NCI-H2081 treated with DMSO at 0.1 percent for 48 hours (cell line): ENCODE measurements around the gene TPSG1.
"Not testable (repeated sequence)": the region's sequence is repeated elsewhere in the genome, so short reads cannot be mapped to it uniquely, and the experiment has no call there.

Experiments
- DNase-seq: peaks from one replicate; lab custom pipeline; 2025; lab: John Stamatoyannopoulos, UW

The TPSG1 gene

GRCh38 chr16:1194665-1195392 lies 30.2 kb downstream of the TPSG1 start:
- no peak for DNase-seq

DNA sequence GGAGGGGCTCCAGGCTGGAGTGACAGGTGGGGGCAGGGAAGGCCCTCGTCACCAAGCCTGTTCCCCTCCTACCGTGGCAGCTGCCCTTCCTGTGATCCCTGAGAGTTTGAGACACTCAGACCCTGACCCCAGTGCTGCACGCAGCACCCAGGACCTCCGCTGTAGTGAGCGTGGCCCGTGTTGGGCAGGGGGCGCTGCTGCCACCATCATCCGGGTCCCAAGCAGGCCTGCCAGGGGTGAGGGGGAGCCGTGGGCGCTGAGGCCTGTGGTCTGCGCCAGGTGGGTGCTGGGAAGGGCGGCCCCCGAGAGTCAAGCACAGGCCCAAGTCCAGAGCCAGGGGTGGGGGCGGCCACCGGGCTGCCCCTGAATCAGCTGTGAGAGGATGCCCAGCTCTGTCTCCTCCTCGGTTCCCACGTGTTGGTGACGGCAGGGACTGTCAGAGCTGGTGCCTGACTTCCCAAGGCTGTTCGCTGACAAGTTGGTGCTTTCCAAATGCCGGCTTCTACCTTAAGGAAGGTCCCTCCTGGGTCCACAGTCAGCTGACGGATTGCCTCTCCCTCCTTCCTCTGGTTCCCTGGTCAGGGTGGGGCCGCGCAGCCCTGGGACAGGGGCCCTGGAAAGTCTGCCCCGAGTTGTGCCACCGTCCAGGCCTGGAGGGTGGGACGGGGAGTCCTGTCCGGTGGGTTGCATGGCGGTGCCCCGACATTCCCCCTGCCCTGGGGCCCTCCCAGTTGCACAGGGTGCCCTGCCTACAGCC lies 31.1 kb downstream of the TPSG1 start:
- no peak for DNase-seq

DNA sequence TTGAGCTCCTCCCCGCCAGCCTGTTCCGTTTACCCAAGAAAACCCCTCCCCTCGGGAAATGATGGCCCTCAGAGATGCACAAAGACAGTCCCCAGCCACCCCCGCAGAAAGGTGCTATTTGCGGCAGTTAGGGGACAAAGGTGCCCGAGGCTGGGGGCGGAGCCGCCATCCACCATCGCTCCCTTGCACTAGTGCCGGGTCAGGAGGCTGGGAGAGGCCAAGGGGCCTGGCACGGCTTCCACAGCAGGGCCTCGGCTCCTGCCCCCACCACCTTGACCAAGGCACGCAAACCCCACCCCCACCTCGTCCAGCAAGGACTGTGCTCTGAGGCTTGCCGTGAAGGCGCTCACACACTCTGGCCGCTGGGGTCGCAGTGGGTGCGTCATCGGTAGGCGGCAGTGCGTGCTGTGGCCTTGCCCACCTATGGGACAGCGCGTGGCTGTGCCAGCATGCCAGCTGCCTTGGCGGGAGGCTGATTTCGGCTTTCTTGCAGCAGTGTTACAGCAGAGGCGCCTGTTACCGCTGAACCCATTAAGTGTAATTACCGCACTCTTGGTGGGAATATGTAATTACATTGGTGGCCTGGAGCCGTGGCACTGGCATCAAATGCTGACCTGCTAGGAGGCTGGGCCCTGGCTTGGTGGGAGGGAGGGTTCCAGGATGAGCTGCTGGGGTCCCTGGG lies 31.8 kb downstream of the TPSG1 start:
- DNase-seq = peak; percentile 4

- DNase-seq = no peak
These were observed 32.5 kb downstream of the TPSG1 start for GRCh38 chr16:1192384-1193073.

GRCh38 chr16:1190789-1191188 lies 34.3 kb downstream of the TPSG1 start:
- not testable (repeated sequence) for DNase-seq

DNA sequence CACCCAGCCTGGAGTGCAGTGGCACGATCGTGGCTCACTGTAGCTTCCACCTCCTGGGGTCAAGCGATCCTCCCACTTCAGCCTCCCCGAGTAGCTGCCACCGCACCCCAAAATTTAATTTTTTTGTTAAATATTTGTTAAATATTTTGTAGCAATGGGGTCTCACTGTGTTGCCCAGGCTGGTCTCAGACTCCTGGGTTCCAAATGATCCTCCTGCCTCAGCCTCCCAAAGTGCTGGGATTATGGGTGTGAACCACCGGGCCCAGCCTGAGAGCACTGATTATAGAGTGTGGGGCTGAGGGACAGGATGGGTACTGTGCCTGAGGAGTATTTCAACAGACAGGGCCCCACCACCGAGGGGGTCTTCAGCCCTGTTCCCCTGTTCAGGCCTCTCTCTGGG lies 35.6 kb downstream of the TPSG1 start:
- DNase-seq = no peak

GRCh38 chr16:1188432-1189189 lies 36.5 kb downstream of the TPSG1 start:
- no peak for DNase-seq

GRCh38 chr16:1185460-1186207 lies 39.4 kb downstream of the TPSG1 start:
- not testable (repeated sequence) for DNase-seq

- DNase-seq = no peak
These were observed 40.1 kb downstream of the TPSG1 start for GRCh38 chr16:1184980-1185379.

DNA sequence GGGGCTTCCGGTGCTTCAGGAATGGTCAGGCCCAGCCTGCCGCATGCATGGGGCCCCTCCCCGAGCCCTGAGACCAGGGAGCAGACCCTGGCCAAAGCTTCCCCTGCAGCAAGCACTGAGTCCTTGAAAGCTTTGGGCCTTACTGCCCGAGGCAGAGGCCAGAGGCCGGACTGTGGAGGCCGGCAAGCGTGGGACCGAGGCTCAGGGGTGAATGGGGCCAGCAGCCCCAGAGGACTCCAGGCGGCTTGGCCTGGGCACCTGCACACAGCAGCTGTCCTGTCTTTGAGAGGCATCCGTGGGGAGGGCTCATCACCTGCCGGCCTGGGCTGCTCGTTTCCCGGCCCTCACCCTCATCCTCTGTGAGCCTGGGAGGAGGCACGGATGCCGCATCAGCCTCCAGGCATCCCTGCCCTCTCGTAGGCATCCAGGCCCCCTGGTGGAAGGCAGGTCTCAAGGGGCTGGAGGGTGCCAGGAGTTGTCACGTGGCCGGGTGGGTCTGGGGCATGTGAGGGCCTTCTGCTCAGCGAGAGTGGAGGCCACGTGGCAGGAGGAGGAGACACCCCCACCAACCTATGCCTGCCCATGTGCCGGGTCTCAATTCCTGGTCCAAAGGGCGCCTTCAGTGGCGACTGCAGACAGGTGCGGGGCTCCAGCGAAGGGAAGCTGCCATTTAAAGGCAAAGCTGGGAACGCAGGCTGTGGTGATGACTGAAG lies 40.8 kb downstream of the TPSG1 start:
- DNase-seq = no peak

- no peak for DNase-seq
These were observed 41.8 kb downstream of the TPSG1 start for GRCh38 chr16:1182950-1183907.

DNA sequence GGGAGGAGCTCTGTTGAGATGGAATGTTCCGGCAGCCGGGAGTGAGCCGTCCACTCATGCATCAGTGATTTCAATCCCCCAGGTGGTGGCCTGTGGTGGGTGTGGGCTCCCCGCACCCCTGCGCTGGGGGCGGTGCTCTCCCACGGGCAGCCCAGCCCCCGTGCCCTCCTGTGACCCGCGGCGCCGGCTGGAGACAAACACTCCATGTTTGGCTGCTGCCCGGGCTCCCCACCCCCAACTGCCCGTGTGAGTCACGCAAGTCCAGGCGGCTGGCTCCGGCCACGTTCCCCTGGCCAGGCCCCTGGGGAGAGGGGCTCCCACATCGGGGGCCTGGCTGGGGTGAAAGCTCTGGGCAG lies 42.8 kb downstream of the TPSG1 start:
- DNase-seq = no peak

- DNase-seq = no peak
These were observed 43.4 kb downstream of the TPSG1 start for GRCh38 chr16:1181404-1182315.

GRCh38 chr16:1180549-1181403 lies 44.3 kb downstream of the TPSG1 start:
- DNase-seq = no peak

DNA sequence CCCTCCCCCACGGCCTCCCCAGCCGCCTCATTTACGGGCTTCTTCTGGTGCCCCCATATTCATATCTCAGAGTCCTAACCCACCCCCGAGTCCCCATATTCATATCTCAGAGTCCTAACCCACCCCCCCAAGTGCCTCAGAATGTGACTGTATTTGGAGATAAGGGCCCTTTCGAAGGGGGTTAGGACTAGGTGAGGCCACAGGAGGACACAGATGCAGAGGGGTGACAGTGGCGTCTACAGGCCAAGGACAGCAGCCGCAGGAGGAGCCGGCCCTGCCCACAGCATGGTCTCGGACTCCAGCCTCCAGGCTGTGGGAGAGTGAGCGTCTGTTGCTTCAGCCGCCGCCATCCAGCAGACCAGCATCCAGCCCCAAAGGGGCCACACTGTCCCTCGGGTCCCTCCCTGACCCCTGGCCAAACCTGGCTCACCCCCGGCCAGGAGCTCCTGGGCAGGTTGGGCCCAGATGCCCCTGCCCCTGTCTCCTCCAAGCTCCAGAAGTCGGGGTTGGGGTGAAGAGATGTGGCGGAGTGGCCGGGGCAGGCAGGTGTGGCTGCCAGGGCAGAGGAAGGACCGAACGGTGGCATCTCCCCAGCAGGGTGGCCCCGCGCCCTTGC lies 46.7 kb downstream of the TPSG1 start:
- DNase-seq = no peak

DNA sequence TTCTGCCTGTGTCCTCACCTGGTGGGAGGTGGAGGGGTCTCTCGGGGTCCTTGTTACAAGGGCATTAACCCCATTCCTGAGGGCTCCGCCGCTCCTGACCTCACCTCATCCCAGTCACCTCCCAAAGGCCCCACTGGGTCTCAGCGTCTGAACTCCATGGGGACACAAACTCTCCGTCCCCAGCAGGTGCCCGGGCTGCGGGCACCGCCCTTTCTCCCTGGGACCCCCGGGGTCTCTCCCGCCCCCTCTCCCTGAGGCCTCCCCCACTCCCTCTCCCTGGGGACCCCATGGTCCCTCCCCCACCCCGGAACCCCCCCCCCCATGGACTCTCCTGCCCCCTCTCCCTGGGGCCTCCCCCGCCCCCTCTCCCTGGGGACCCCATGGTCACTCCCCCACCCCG lies 47.3 kb downstream of the TPSG1 start:
- no peak for DNase-seq

DNA sequence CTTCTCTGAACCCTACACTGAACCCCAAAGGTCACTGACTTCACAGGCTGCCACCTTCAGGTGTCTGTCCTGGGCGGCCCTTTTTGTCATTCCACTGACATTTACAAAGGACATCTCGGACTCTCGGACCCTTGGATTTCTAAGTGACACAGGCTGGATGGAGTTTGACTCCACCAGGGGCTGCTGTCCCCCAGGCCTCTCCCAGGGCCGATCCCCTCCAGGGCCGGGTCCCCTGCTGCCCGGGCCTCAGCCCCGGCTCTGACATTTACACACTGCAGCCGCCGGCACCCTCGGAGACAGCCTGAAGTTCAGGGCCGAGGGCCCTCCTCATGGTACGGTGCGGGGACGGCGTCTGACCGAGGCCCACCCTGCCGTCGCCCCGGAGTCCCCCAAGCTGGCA lies 48.0 kb downstream of the TPSG1 start:
- no peak for DNase-seq
